Spleen (tissue), 7 donors: Measurements from ENCODE around the gene CDH18.

Source experiments
- POLR2A ChIP-seq, 3 donors: fragments of 450-650 bp; IDR thresholded peaks; one replicate each; pipeline ENCODE4 v1.5.1; 2017; ENCODE audit warnings: antibody characterized with exemption in 3 of 3, mild to moderate bottlenecking in 1 of 3
- POLR2AphosphoS5 ChIP-seq, 3 donors: sonication (generic); formaldehyde crosslinking; IDR thresholded peaks; one replicate each; pipeline ENCODE4 v1.5.1; 2017; ENCODE audit warnings: antibody characterized with exemption in 3 of 3
- TF ChIP-seq, protein P1 (sequence below), 11 experiments: fragments of 200-600 bp in 7 of 11; fragments of 450-650 bp in 4 of 11; sonication (generic) in 4 of 11; IDR thresholded peaks in 8 of 11; conservative IDR thresholded peaks in 3 of 11; 1 replicate in 7 of 11; 2 replicates in 4 of 11; pipeline versions ENCODE4 v1.4.0 to v1.8.0; 2016 to 2021; ENCODE audit warnings: antibody characterized with exemption in 11 of 11, inconsistent platforms in 4 of 11, mild to moderate bottlenecking in 1 of 11
- donor health status: DM: no; HTN: no; CAD: no; lungs with moderate emphysema.
- donor health status: DM: no; HTN: no; CAD: no.
- donor health status: DM: no; HTN: no; CAD: no.

DNA sequence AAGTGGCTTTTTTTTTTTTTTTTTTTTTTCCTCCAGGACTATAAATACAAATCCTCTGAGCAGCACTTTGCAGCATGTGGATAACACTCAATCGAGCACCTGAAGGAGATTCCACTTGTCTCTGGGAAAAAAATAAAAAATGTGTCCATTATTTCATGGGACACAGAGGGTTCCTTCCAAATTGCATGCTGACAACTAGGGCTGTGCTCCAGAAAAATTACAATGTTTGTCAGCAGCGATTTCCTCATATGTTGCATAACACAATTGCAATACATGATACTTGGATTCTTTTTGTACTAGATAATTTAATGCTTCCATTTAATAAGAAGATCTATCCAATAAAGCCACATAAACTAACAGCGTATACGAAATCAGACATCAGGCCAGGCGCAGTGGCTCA is 84.4 kb downstream of the CDH18 start:
- TF ChIP-seq POLR2AphosphoS5 (IDR thresholded peaks at IDR 0.05) (no peak), POLR2A (IDR thresholded peaks at IDR 0.05) (no peak)
- TF ChIP-seq, protein P1, sequence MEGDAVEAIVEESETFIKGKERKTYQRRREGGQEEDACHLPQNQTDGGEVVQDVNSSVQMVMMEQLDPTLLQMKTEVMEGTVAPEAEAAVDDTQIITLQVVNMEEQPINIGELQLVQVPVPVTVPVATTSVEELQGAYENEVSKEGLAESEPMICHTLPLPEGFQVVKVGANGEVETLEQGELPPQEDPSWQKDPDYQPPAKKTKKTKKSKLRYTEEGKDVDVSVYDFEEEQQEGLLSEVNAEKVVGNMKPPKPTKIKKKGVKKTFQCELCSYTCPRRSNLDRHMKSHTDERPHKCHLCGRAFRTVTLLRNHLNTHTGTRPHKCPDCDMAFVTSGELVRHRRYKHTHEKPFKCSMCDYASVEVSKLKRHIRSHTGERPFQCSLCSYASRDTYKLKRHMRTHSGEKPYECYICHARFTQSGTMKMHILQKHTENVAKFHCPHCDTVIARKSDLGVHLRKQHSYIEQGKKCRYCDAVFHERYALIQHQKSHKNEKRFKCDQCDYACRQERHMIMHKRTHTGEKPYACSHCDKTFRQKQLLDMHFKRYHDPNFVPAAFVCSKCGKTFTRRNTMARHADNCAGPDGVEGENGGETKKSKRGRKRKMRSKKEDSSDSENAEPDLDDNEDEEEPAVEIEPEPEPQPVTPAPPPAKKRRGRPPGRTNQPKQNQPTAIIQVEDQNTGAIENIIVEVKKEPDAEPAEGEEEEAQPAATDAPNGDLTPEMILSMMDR (IDR thresholded peaks at IDR 0.05 in 8 of 11, conservative IDR thresholded peaks at IDR 0.05 in 3 of 11), result no peak
